GM12891 (cell line): ENCODE results near the gene SEPTIN10.

Experiments
- DNase-seq: peaks from one replicate; pipeline ENCODE4 v3.0.0; 2011; ENCODE audit warnings: low spot score; ENCODE audit not compliant: insufficient read length
- FAIRE-seq: peaks from 2 replicates; lab custom pipeline; 2011; peaks lifted over from hg19 to GRCh38; lab: Jason Lieb, UNC
- PAX5 ChIP-seq: IDR thresholded peaks from 2 replicates; pipeline ENCODE4 v1.6.1; 2011; ENCODE audit warnings: low read length, moderate library complexity, mild to moderate bottlenecking; ENCODE audit not compliant: insufficient read depth, severe bottlenecking
- POLR2A ChIP-seq: IDR thresholded peaks from 2 replicates; pipeline ENCODE4 v1.6.1; 2011; ENCODE audit warnings: low read depth, low read length, control low read depth
- POLR2AphosphoS5 ChIP-seq: IDR thresholded peaks from 2 replicates; pipeline ENCODE4 v1.6.1; 2011; ENCODE audit warnings: low read depth, low read length, control low read depth
- POU2F2 ChIP-seq: IDR thresholded peaks from 2 replicates; pipeline ENCODE4 v1.6.1; 2011; ENCODE audit warnings: low read depth, mild to moderate bottlenecking, control low read depth, low read length, moderate library complexity
- SPI1 ChIP-seq: IDR thresholded peaks from 2 replicates; pipeline ENCODE4 v1.6.1; 2011; ENCODE audit warnings: low read depth, low read length, control low read depth
- TAF1 ChIP-seq: IDR thresholded peaks from 2 replicates; pipeline ENCODE4 v1.6.1; 2011; ENCODE audit warnings: low read depth, low read length, control low read depth

SEPTIN10 gene

GRCh38 chr2:109526442-109526970, 87.3 kb downstream of the SEPTIN10 start:
- TF ChIP-seq SPI1: no peak
- no peak for TF ChIP-seq PAX5
- no peak for TF ChIP-seq POLR2AphosphoS5
- no peak for TF ChIP-seq TAF1
- TF ChIP-seq POLR2A: no peak
- no peak for DNase-seq
- FAIRE-seq: no peak

- FAIRE-seq (no peak), DNase-seq (no peak)
- TF ChIP-seq PAX5 (no peak), POLR2A (no peak), SPI1 (no peak), TAF1 (no peak), POLR2AphosphoS5 (no peak), POU2F2 (no peak)
Observed at GRCh38 chr2:109525836-109526235, 87.9 kb downstream of the SEPTIN10 start.

GRCh38 chr2:109523536-109524361, 90.0 kb downstream of the SEPTIN10 start:
- TF ChIP-seq POU2F2: no peak
- no peak for TF ChIP-seq SPI1
- TF ChIP-seq PAX5: no peak
- TF ChIP-seq TAF1: no peak
- TF ChIP-seq POLR2A: no peak
- TF ChIP-seq POLR2AphosphoS5: no peak
- DNase-seq (no peak), FAIRE-seq (no peak)

GRCh38 chr2:109523121-109523520, 90.6 kb downstream of the SEPTIN10 start:
- no peak for DNase-seq
- FAIRE-seq: no peak
- TF ChIP-seq TAF1 (no peak), POLR2AphosphoS5 (no peak), POLR2A (no peak), SPI1 (no peak), POU2F2 (no peak), PAX5 (no peak)

- TF ChIP-seq TAF1: no peak
- TF ChIP-seq SPI1: no peak
- no peak for TF ChIP-seq POLR2AphosphoS5
- no peak for TF ChIP-seq POLR2A
- TF ChIP-seq PAX5: no peak
- TF ChIP-seq POU2F2: no peak
- FAIRE-seq: no peak
- no peak for DNase-seq
Observed at GRCh38 chr2:109522063-109522374, 91.7 kb downstream of the SEPTIN10 start.

- DNase-seq: no peak
- TF ChIP-seq POU2F2 (no peak), PAX5 (no peak), POLR2A (no peak), TAF1 (no peak), SPI1 (no peak), POLR2AphosphoS5 (no peak)
- FAIRE-seq: no peak
Observed at GRCh38 chr2:109521233-109522062, 92.3 kb downstream of the SEPTIN10 start.

- FAIRE-seq: no peak
- no peak for DNase-seq
- TF ChIP-seq SPI1: no peak
- no peak for TF ChIP-seq POLR2A
- TF ChIP-seq PAX5: no peak
- TF ChIP-seq POU2F2: no peak
- TF ChIP-seq TAF1: no peak
- TF ChIP-seq POLR2AphosphoS5: no peak
Observed at GRCh38 chr2:109519513-109519912, 94.3 kb downstream of the SEPTIN10 start.

- no peak for DNase-seq
- FAIRE-seq: no peak
- TF ChIP-seq POU2F2 (no peak), POLR2AphosphoS5 (no peak), TAF1 (no peak), PAX5 (no peak), SPI1 (no peak), POLR2A (no peak)
Observed at GRCh38 chr2:109517118-109517889, 96.5 kb downstream of the SEPTIN10 start.
